Measurements from ENCODE around the gene KRTAP10-12. TPM values are rescaled to one million over a fixed set of nuclear protein-coding genes. Genes with fewer than 3 reads are reported as not detected.

The KRTAP10-12 gene
- total RNA-seq, 2 experiments from 2014 or later, result not detected

- Mint-ChIP-seq H3K4me1 (ENCODE audit: low read depth) (peaks cover 6% of the 10 kb centered on the region), H3K36me3 (ENCODE audit: low read depth) (no peaks in the 10 kb centered on the region), H3K4me3 (no peak overlapping the region), H3K9me3 (peaks cover 8% of the 10 kb centered on the region), H3K27ac (no peak overlapping the region), H3K27me3 (no peaks in the 10 kb centered on the region)
- CTCF ChIA-PET, result interaction anchor here (1.0 kb wide), 1 partner anchor 77 kb away, joined by 4 read pairs; no protein-coding TSS in a partner anchor
- no peak for ATAC-seq
- no peak for TF ChIP-seq CTCF (IDR thresholded peaks at IDR 0.05)
- POLR2A ChIA-PET, result no interaction called here
- DNase-seq, result no peak
- intact Hi-C loops (cut with micrococcal nuclease), result no loop called here
Observed at GRCh38 chr21:44664691-44665090, 32.3 kb upstream of the KRTAP10-12 start.

GRCh38 chr21:44666401-44667320, 30.3 kb upstream of the KRTAP10-12 start, which contains the start of gene KRTAP12-2:
Gene KRTAP12-2 (minus strand): TSS chr21:44666927. CDS start chr21:44666886, 41 bp downstream.
- peaks cover 11% of the 10 kb centered on the region for H3K9me3 Mint-ChIP-seq
- H3K27ac Mint-ChIP-seq, result no peak within 1 kb of the TSS
- no peaks in the 10 kb centered on the region for H3K27me3 Mint-ChIP-seq
- peaks cover 4% of the 10 kb centered on the region for H3K4me1 Mint-ChIP-seq (ENCODE audit: low read depth)
- CTCF ChIA-PET, result interaction anchor here (0.6 to 1.7 kb wide), 3 partner anchors 47 to 127 kb away, joined by 3 to 5 read pairs (median 3); no protein-coding TSS in a partner anchor
- intact Hi-C loops (cut with micrococcal nuclease), result no loop called here
- H3K4me3 Mint-ChIP-seq, result no peak within 1 kb of the TSS
- H3K36me3 Mint-ChIP-seq (ENCODE audit: low read depth), result no peaks in the 10 kb centered on the region
- TF ChIP-seq CTCF (IDR thresholded peaks at IDR 0.05), result no peak
- no peak for DNase-seq
- ATAC-seq, result no peak
- POLR2A ChIA-PET, result interaction anchor here (0.9 to 1.4 kb wide), 2 partner anchors 8 to 13 kb away, joined by 3 to 4 read pairs; partner anchors contain the start of gene KRTAP12-3

- no peaks in the 10 kb centered on the region for H3K36me3 Mint-ChIP-seq (ENCODE audit: low read depth)
- H3K9me3 Mint-ChIP-seq, result peaks cover 13% of the 10 kb centered on the region
- POLR2A ChIA-PET, result interaction anchor here (0.9 to 1.4 kb wide), 2 partner anchors 9 to 12 kb away, joined by 3 to 4 read pairs; partner anchors contain the start of gene KRTAP12-3
- DNase-seq (no peak), ATAC-seq (no peak)
- peaks cover 4% of the 10 kb centered on the region for H3K4me1 Mint-ChIP-seq (ENCODE audit: low read depth)
- intact Hi-C loops (cut with micrococcal nuclease), result no loop called here
- H3K27ac Mint-ChIP-seq, result no peak overlapping the region
- TF ChIP-seq CTCF (IDR thresholded peaks at IDR 0.05), result no peak
- H3K27me3 Mint-ChIP-seq, result no peaks in the 10 kb centered on the region
- no peak overlapping the region for H3K4me3 Mint-ChIP-seq
- CTCF ChIA-PET, result interaction anchor here (0.6 to 1.7 kb wide), 3 partner anchors 70 to 157 kb away, joined by 3 to 5 read pairs (median 3); no protein-coding TSS in a partner anchor
Observed at GRCh38 chr21:44667612-44668011, 29.4 kb upstream of the KRTAP10-12 start.

- no peak overlapping the region for H3K4me3 Mint-ChIP-seq
- intact Hi-C loops (cut with micrococcal nuclease), result no loop called here
Observed at GRCh38 chr21:44670642-44671432, 26.1 kb upstream of the KRTAP10-12 start.

More at GRCh38 chr21:44670642-44671432, 26.1 kb upstream of the KRTAP10-12 start:
- ATAC-seq, result no peak
- ChIA-PET CTCF (no interaction called here), POLR2A (no interaction called here)
- DNase-seq, result no peak
- no peak overlapping the region for H3K27ac Mint-ChIP-seq
- peaks cover 21% of the 10 kb centered on the region for H3K9me3 Mint-ChIP-seq
- peaks cover 3% of the 10 kb centered on the region for H3K36me3 Mint-ChIP-seq (ENCODE audit: low read depth)
- TF ChIP-seq CTCF (IDR thresholded peaks at IDR 0.05), result no peak
- H3K27me3 Mint-ChIP-seq, result no peaks in the 10 kb centered on the region
- peaks cover 4% of the 10 kb centered on the region for H3K4me1 Mint-ChIP-seq (ENCODE audit: low read depth)

Data from activated CD8-positive, alpha-beta T cell treated with anti-CD3 and anti-CD28 coated beads for 36 hours (primary cell).